K562 (cell line): ENCODE measurements around the gene PFKFB2. TPM values are rescaled to one million over a fixed set of nuclear protein-coding genes. Genes with fewer than 3 reads are reported as not detected.

Experiments
- CBX5 ChIP-seq: IDR thresholded peaks from 2 replicates; pipeline ENCODE4 v1.6.1; 2014; ENCODE audit warnings: low read depth, borderline replicate concordance
- CHCHD3 ChIP-seq: fragments of 250-450 bp; sonication (Bioruptor Pico); IDR thresholded peaks from 2 replicates; pipeline ENCODE4 v2.1.2; 2022; ENCODE audit warnings: mild to moderate bottlenecking
- E2F3 ChIP-seq: fragments of 250-450 bp; sonication (Bioruptor Pico); IDR thresholded peaks from 2 replicates; pipeline ENCODE4 v1.4.0; 2020; ENCODE audit warnings: mild to moderate bottlenecking
- ESRRB ChIP-seq: fragments of 250-450 bp; sonication (Bioruptor Pico); IDR thresholded peaks from 2 replicates; pipeline ENCODE4 v1.5.0; 2020; ENCODE audit warnings: mild to moderate bottlenecking, moderate library complexity, borderline replicate concordance
- ETV1 ChIP-seq: fragments of 450-650 bp; conservative IDR thresholded peaks from 2 replicates; pipeline ENCODE4 v1.6.1; 2016; ENCODE audit warnings: missing genetic modification characterization, control low read depth, low read depth, missing compliant biosample characterization
- GABPA ChIP-seq: fragments of 200-800 bp; sonication (Bioruptor generic); conservative IDR thresholded peaks from 2 replicates; pipeline ENCODE4 v1.6.1; 2016; ENCODE audit warnings: low read depth, missing genetic modification characterization, missing compliant biosample characterization
- HCFC1 ChIP-seq: IDR thresholded peaks from 2 replicates; pipeline ENCODE4 v1.6.1; 2012; ENCODE audit warnings: low read depth, low read length, improper control_type of control experiment
- HDAC2 ChIP-seq: fragments of 450-650 bp; IDR thresholded peaks from 2 replicates; pipeline ENCODE4 v1.6.1; 2016; ENCODE audit warnings: mild to moderate bottlenecking
- HDAC8 ChIP-seq: fragments of 450-650 bp; IDR thresholded peaks from 2 replicates; pipeline ENCODE4 v1.6.1; 2016; ENCODE audit warnings: mild to moderate bottlenecking, missing genetic modification characterization, moderate library complexity, missing compliant biosample characterization
- ILK ChIP-seq: fragments of 450-650 bp; IDR thresholded peaks from 2 replicates; pipeline ENCODE4 v1.6.1; 2016; ENCODE audit warnings: missing genetic modification characterization, low read depth, mild to moderate bottlenecking, missing compliant biosample characterization, moderate library complexity, borderline replicate concordance
- KAT7 ChIP-seq: sonication (generic); formaldehyde crosslinking; IDR thresholded peaks from 2 replicates; pipeline ENCODE4 v1.8.0; 2022; ENCODE audit warnings: missing genetic modification reagents, mild to moderate bottlenecking, borderline replicate concordance
- KLF1 ChIP-seq: fragments of 450-650 bp; IDR thresholded peaks from 2 replicates; pipeline ENCODE4 v1.6.1; 2016; ENCODE audit warnings: missing genetic modification characterization, missing compliant biosample characterization
- MAFG ChIP-seq: fragments of 450-650 bp; conservative IDR thresholded peaks from 2 replicates; pipeline ENCODE4 v1.6.1; 2016; ENCODE audit warnings: missing genetic modification characterization, missing compliant biosample characterization
- MAZ ChIP-seq, 2 experiments: fragments of 450-650 bp in 1 of 2; sonication (generic) in 1 of 2; formaldehyde crosslinking; IDR thresholded peaks in 1 of 2; conservative IDR thresholded peaks in 1 of 2; 2 replicates each; pipeline versions ENCODE4 v1.4.0 to v1.5.0; 2020; ENCODE audit warnings: mild to moderate bottlenecking in 1 of 2, missing genetic modification reagents in 1 of 2
- SIN3B ChIP-seq: fragments of 450-650 bp; IDR thresholded peaks from 2 replicates; pipeline ENCODE4 v1.6.1; 2017; ENCODE audit warnings: low read depth, mild to moderate bottlenecking, moderate library complexity
- SUPT5H ChIP-seq: fragments of 450-650 bp; IDR thresholded peaks from 2 replicates; pipeline ENCODE4 v1.6.1; 2016
- ZBTB17 ChIP-seq: fragments of 450-650 bp; formaldehyde crosslinking; IDR thresholded peaks from 2 replicates; pipeline ENCODE4 v1.4.0; 2020; ENCODE audit warnings: mild to moderate bottlenecking
- ZNF253 ChIP-seq: fragments of 250-450 bp; sonication (Bioruptor Pico); conservative IDR thresholded peaks from 2 replicates; pipeline ENCODE4 v1.6.1; 2021; ENCODE audit warnings: mild to moderate bottlenecking
- ZNF277 ChIP-seq: fragments of 250-450 bp; sonication (Bioruptor Pico); IDR thresholded peaks from 2 replicates; pipeline ENCODE4 v1.8.0; 2022; ENCODE audit warnings: inconsistent platforms, mild to moderate bottlenecking, moderate library complexity, borderline replicate concordance
- polyA plus RNA-seq, 8 experiments: library from polyadenylated mRNA; depleted of rRNA in 4 of 8; stranded (reverse) in 5 of 8; unstranded in 3 of 8; fragments of >200 nt; fragmentation: Nextera tagmentation in 2 of 8; fragmentation: Illumina TruSeq in 1 of 8; extraction: Ambion mirVana in 2 of 8; extraction: Trizol in 1 of 8; gene quantifications; 2 replicates each; pipeline versions ENCODE4 v1.2.1 to v1.2.3, GENCODE V29; 2011 to 2014; ENCODE audit warnings: inconsistent platforms in 1 of 8, missing spikeins in 1 of 8
- total RNA-seq, 7 experiments: library from RNA; depleted of rRNA in 6 of 7; stranded (reverse); fragments of >200 nt in 6 of 7; fragmentation: Illumina TruSeq in 2 of 7; extraction: Trizol in 2 of 7; gene quantifications; 2 replicates each; pipeline versions ENCODE4 v1.2.1 to v1.2.3, GENCODE V29; 2011 to 2021; ENCODE audit warnings: low replicate concordance in 1 of 7
- TF ChIP-seq, protein P1 (sequence below): fragments of 200-400 bp; formaldehyde crosslinking; IDR thresholded peaks from 2 replicates; pipeline ENCODE4 v1.6.1; 2017; ENCODE audit warnings: mild to moderate bottlenecking, low read depth, low read length, moderate library complexity
- TF ChIP-seq, protein P2 (sequence below): sonication (generic); formaldehyde crosslinking; IDR thresholded peaks from 2 replicates; pipeline ENCODE4 v1.8.0; 2022; ENCODE audit warnings: missing genetic modification reagents, mild to moderate bottlenecking, borderline replicate concordance
- TF ChIP-seq, protein P3 (sequence below): fragments of 250-450 bp; sonication (Bioruptor Pico); IDR thresholded peaks from 2 replicates; pipeline ENCODE4 v1.8.0; 2021; ENCODE audit warnings: mild to moderate bottlenecking, moderate library complexity

PFKFB2 gene
- total and polyA plus RNA-seq, 9 of the 15 experiments (the other 6 are each of a cell fraction or from before 2014, with no cell fraction given), result 6.9 to 26.0 (median 16.4) TPM

DNA sequence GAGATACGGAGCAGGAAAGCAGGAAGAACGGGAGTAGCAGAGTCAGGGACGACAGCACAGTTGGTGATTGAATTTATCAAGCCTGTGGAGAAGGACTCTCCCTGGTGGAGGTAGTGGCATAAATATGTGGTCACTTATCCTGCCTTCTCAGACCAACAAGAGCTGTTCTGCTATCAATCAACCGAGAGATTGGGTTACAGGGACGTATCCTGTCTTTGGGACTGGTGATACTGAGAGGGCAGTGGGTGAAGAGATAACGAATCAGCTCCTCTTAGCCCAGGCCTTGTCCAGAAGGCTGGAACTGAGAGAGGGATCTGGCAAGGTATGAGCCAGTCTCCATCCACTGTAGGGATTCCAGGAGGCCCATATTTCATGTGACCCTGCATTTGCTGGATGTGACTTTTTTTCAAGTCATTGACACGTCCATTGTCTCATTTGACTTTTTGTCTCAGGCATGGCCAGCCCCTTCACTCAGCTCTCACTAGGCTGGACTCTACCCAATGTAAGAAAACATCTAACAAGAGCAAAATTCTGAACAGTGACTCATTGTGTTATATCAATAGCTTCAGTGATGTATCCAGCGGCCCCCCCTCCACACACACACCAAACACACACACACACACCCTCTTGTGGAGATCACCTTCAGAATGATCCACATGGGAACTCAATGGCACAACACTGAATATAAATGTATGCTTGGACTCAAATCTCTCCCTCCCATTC, 31.8 kb upstream of the PFKFB2 start (continued):
- TF ChIP-seq, protein P1, sequence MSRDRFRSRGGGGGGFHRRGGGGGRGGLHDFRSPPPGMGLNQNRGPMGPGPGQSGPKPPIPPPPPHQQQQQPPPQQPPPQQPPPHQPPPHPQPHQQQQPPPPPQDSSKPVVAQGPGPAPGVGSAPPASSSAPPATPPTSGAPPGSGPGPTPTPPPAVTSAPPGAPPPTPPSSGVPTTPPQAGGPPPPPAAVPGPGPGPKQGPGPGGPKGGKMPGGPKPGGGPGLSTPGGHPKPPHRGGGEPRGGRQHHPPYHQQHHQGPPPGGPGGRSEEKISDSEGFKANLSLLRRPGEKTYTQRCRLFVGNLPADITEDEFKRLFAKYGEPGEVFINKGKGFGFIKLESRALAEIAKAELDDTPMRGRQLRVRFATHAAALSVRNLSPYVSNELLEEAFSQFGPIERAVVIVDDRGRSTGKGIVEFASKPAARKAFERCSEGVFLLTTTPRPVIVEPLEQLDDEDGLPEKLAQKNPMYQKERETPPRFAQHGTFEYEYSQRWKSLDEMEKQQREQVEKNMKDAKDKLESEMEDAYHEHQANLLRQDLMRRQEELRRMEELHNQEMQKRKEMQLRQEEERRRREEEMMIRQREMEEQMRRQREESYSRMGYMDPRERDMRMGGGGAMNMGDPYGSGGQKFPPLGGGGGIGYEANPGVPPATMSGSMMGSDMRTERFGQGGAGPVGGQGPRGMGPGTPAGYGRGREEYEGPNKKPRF, result no peak
- TF ChIP-seq CHCHD3 (CRISPR knock-in tag) (no peak), CBX5 (no peak), E2F3 (peak; percentile 57; the same call in 1 of the 2 replicates), MAFG (tag) (no peak), ETV1 (tag) (peak; percentile 79), ESRRB (no peak), KAT7 (CRISPR knock-in tag) (no peak), MAZ (CRISPR knock-in tag; conservative IDR thresholded peaks at IDR 0.05 in 1 of 2, IDR thresholded peaks at IDR 0.05 in 1 of 2) (peak; percentile 62 to 64), KLF1 (tag) (no peak), ZNF277 (no peak), ZBTB17 (0 out of 2 replicates have a peak, but pooled peaks have one; percentile 55), GABPA (tag) (peak; percentile 56; the same call in 1 of the 2 replicates), HCFC1 (no peak), ZNF253 (CRISPR knock-in tag) (no peak), SIN3B (no peak), HDAC2 (peak; percentile 94), SUPT5H (no peak), ILK (no peak), HDAC8 (no peak)
- TF ChIP-seq, protein P2, sequence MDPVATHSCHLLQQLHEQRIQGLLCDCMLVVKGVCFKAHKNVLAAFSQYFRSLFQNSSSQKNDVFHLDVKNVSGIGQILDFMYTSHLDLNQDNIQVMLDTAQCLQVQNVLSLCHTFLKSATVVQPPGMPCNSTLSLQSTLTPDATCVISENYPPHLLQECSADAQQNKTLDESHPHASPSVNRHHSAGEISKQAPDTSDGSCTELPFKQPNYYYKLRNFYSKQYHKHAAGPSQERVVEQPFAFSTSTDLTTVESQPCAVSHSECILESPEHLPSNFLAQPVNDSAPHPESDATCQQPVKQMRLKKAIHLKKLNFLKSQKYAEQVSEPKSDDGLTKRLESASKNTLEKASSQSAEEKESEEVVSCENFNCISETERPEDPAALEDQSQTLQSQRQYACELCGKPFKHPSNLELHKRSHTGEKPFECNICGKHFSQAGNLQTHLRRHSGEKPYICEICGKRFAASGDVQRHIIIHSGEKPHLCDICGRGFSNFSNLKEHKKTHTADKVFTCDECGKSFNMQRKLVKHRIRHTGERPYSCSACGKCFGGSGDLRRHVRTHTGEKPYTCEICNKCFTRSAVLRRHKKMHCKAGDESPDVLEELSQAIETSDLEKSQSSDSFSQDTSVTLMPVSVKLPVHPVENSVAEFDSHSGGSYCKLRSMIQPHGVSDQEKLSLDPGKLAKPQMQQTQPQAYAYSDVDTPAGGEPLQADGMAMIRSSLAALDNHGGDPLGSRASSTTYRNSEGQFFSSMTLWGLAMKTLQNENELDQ (CRISPR knock-in tag), result no peak
- TF ChIP-seq, protein P3, sequence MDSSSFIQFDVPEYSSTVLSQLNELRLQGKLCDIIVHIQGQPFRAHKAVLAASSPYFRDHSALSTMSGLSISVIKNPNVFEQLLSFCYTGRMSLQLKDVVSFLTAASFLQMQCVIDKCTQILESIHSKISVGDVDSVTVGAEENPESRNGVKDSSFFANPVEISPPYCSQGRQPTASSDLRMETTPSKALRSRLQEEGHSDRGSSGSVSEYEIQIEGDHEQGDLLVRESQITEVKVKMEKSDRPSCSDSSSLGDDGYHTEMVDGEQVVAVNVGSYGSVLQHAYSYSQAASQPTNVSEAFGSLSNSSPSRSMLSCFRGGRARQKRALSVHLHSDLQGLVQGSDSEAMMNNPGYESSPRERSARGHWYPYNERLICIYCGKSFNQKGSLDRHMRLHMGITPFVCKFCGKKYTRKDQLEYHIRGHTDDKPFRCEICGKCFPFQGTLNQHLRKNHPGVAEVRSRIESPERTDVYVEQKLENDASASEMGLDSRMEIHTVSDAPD, result peak; percentile 48; the same call in 1 of the 2 replicates
